ENCODE measurements around the gene TMEM125.

Gene TMEM125

DNA sequence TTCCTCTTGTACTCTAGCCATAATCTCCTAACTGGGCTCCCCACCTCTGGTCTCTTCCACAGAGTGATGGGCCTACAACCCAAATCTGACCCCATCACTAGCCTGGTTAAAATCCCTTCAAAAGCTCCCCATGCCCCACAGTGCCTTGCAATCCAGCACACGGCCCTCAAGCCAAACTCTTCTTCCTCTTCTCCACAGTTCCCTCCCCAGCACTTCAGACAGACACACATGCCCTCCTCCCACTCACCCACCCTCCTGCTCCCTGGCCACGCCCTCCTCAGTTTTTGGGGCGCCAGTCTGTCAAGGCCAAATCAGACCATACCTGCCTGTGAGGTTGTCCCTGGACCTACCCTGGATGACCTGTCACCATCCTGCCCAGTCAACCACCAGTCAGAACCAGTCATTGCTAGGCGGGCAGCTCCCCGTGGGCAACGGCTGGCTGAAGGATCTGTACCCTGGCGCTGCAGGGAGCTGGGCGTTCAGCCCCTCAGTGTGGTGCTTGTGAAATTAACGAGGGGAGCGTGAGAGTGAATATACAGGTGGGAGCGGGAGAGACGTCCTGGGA lies 14.8 kb downstream of the TMEM125 start:
- TF ChIP-seq CTCF (IDR thresholded peaks at IDR 0.05; ENCODE audit: borderline replicate concordance, control extremely low read depth, extremely low read depth, insufficient read depth, missing control alignments) = no peak
- in situ Hi-C loops (cut with MboI; ENCODE audit: low sequenced_read_pairs, unreplicated experiment) = no loop called here
- DNase-seq (ENCODE audit: low spot score) = no peak

DNA sequence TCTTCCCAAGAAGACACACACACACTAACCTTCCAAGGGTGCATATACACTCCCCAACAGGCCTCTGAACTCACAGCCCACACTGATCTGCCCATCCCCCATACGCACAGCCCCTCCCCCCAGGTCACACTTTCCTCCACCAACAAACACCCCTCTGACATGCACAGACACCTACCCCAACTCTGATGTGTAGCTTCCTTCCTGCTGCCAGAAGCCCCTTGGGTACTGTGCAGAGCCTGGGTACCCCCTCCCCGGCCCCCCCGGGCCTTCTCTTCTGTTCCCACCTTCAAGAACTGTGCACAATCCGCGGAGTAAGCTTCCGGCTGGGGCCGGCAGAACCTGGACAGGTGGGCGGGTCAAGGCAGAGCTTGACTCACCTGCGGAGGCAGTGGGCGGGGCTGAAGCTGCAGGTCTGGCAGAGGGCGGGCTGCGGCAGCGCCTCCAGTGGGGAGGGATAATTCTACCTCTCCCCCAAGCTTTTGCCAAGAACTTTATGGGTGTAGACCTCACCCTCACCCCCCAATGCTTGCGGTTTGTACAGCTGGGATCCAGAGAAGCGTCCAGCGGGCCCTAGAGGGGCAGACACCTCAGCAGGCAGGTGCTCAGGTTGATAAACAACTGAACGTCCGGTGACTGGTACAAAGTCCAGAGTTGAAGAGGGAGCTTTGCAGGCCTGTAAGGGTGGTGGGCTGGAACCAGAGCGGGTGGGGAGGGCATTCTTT lies 15.6 kb downstream of the TMEM125 start, which contains the start of gene C1orf210:
Gene C1orf210, minus strand, starts transcription at position 313 of the 722 bp plus-strand sequence. CDS start 2,311 bp downstream, outside the sequence.
- no peak for DNase-seq (ENCODE audit: low spot score)
- no peak for TF ChIP-seq CTCF (IDR thresholded peaks at IDR 0.05; ENCODE audit: borderline replicate concordance, control extremely low read depth, extremely low read depth, insufficient read depth, missing control alignments)
- in situ Hi-C loops (cut with MboI; ENCODE audit: low sequenced_read_pairs, unreplicated experiment) = no loop called here

DNA sequence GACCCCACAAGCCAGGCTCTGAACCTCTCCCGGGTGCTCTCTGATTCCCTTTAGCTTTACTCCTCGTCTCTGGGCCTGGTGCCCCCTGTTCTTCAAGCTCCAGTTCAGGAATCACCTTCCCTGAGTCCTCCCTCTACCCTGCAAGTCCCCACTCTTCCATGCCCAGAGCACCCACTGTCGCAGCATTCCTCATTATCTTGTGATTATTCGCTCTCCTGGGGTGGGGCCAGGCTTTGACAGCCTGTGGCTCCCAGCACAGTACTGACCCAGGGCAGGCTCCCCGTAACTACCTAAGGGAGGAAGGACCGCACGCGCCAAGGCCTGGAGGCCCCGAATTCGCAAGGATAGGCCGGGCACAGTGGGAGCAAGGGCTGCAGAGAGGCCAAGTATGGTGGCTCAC lies 16.3 kb downstream of the TMEM125 start:
- no peak for DNase-seq (ENCODE audit: low spot score)
- in situ Hi-C loops (cut with MboI; ENCODE audit: low sequenced_read_pairs, unreplicated experiment) = no loop called here
- TF ChIP-seq CTCF (IDR thresholded peaks at IDR 0.05; ENCODE audit: borderline replicate concordance, control extremely low read depth, extremely low read depth, insufficient read depth, missing control alignments) = no peak

- in situ Hi-C loops (cut with MboI; ENCODE audit: low sequenced_read_pairs, unreplicated experiment) = no loop called here
- TF ChIP-seq CTCF (IDR thresholded peaks at IDR 0.05; ENCODE audit: borderline replicate concordance, control extremely low read depth, extremely low read depth, insufficient read depth, missing control alignments) = no peak
These were observed 16.8 kb downstream of the TMEM125 start for GRCh38 chr1:43286533-43286932.

GRCh38 chr1:43288058-43288784 lies 18.4 kb downstream of the TMEM125 start:
- in situ Hi-C loops (cut with MboI; ENCODE audit: low sequenced_read_pairs, unreplicated experiment) = no loop called here

More at GRCh38 chr1:43286533-43286932, 16.8 kb downstream of the TMEM125 start:
- DNase-seq (ENCODE audit: low spot score) = no peak

More at GRCh38 chr1:43288058-43288784, 18.4 kb downstream of the TMEM125 start:
- DNase-seq (ENCODE audit: low spot score) = no peak
- no peak for TF ChIP-seq CTCF (IDR thresholded peaks at IDR 0.05; ENCODE audit: borderline replicate concordance, control extremely low read depth, extremely low read depth, insufficient read depth, missing control alignments)

Data from GM13976 (cell line).